Ectodermal cell (in vitro differentiated cells): Measurements from ENCODE around the gene RND2.

Experiments
- H3K27ac ChIP-seq: 2 replicates; pipeline ENCODE4 v1.7.0; 2013; ENCODE audit warnings: mild to moderate bottlenecking, low read depth, low read length; ENCODE audit not compliant: insufficient read depth, poor library complexity, severe bottlenecking
- H3K27me3 ChIP-seq: 2 replicates; pipeline ENCODE4 v1.7.0; 2013; ENCODE audit warnings: mild to moderate bottlenecking, low read length; ENCODE audit not compliant: insufficient read depth, control insufficient read depth, poor library complexity, severe bottlenecking
- H3K36me3 ChIP-seq: one replicate; pipeline ENCODE4 v1.7.0; 2013; ENCODE audit warnings: low read length; ENCODE audit not compliant: control insufficient read depth, insufficient read depth
- H3K4me1 ChIP-seq: one replicate; pipeline ENCODE4 v1.7.0; 2013; ENCODE audit warnings: low read length; ENCODE audit not compliant: control insufficient read depth, insufficient read depth
- H3K4me3 ChIP-seq: 2 replicates; pipeline ENCODE4 v1.7.0; 2013; ENCODE audit warnings: low read depth, low read length, control low read depth; ENCODE audit not compliant: insufficient read depth
- H3K9me3 ChIP-seq: 2 replicates; pipeline ENCODE4 v1.7.0; 2013; ENCODE audit warnings: mild to moderate bottlenecking, low read length, moderate library complexity; ENCODE audit not compliant: control insufficient read depth
- WGBS, 2 experiments: methylation state at CpG; one replicate each; pipeline ENCODE4 v1.1.7; 2013; ENCODE audit warnings: missing lambda C conversion rate in 2 of 2; 5-methylcytosine and 5-hydroxymethylcytosine counted together

Gene RND2

GRCh38 chr17:43074869-43075268, 49.8 kb downstream of the RND2 start:
- Histone ChIP-seq H3K27ac (no peak overlapping the region), H3K4me3 (no peak overlapping the region), H3K36me3 (no peaks in the 10 kb centered on the region), H3K4me1 (no peaks in the 10 kb centered on the region), H3K9me3 (no peaks in the 10 kb centered on the region), H3K27me3 (no peaks in the 10 kb centered on the region)
- 92 to 97% methylated on average over 4 of the region's 4 CpGs for WGBS, 2 experiments

- Histone ChIP-seq H3K4me3 (no peak overlapping the region), H3K27me3 (no peaks in the 10 kb centered on the region), H3K4me1 (no peaks in the 10 kb centered on the region), H3K36me3 (peaks cover 15% of the 10 kb centered on the region), H3K27ac (no peak overlapping the region), H3K9me3 (no peaks in the 10 kb centered on the region)
- WGBS, 2 experiments = 47 to 68% methylated on average over 1 of the region's 1 CpG
These were observed 54.7 kb downstream of the RND2 start for GRCh38 chr17:43079641-43080302.
